8988T (cell line): ENCODE results near the gene RERE.
"Not testable (repeated sequence)": the region's sequence is repeated elsewhere in the genome, so short reads cannot be mapped to it uniquely, and the experiment has no call there.

Experiments
- DNase-seq: peaks from one replicate; pipeline ENCODE4 v3.0.0; 2011

The RERE gene

GRCh38 chr1:8598783-8599182, 218.7 kb downstream of the RERE start:
- no peak for DNase-seq

- DNase-seq: no peak
Observed at GRCh38 chr1:8598060-8598724, 219.2 kb downstream of the RERE start.

- no peak for DNase-seq
Observed at GRCh38 chr1:8597455-8597854, 220.0 kb downstream of the RERE start.

- DNase-seq: no peak
Observed at GRCh38 chr1:8595941-8596340, 221.5 kb downstream of the RERE start.

GRCh38 chr1:8595332-8595731, 222.1 kb downstream of the RERE start:
- no peak for DNase-seq

GRCh38 chr1:8593292-8593691, 224.1 kb downstream of the RERE start:
- DNase-seq: not testable (repeated sequence)

- no peak for DNase-seq
Observed at GRCh38 chr1:8591569-8591968, 225.9 kb downstream of the RERE start.

- DNase-seq: no peak
Observed at GRCh38 chr1:8590721-8591351, 226.6 kb downstream of the RERE start.

GRCh38 chr1:8589571-8589970, 227.9 kb downstream of the RERE start:
- no peak for DNase-seq

GRCh38 chr1:8587784-8588183, 229.7 kb downstream of the RERE start:
- DNase-seq: no peak

GRCh38 chr1:8586438-8586837, 231.0 kb downstream of the RERE start:
- DNase-seq: no peak

GRCh38 chr1:8584316-8584715, 233.1 kb downstream of the RERE start:
- no peak for DNase-seq

GRCh38 chr1:8583031-8583430, 234.4 kb downstream of the RERE start:
- no peak for DNase-seq

- DNase-seq: no peak
Observed at GRCh38 chr1:8580566-8580965, 236.9 kb downstream of the RERE start.

GRCh38 chr1:8578936-8579335, 238.5 kb downstream of the RERE start:
- DNase-seq: no peak

- no peak for DNase-seq
Observed at GRCh38 chr1:8578132-8578877, 239.1 kb downstream of the RERE start.

- no peak for DNase-seq
Observed at GRCh38 chr1:8574985-8575384, 242.5 kb downstream of the RERE start.

- no peak for DNase-seq
Observed at GRCh38 chr1:8572106-8572505, 245.3 kb downstream of the RERE start.

- no peak for DNase-seq
Observed at GRCh38 chr1:8571200-8571984, 246.0 kb downstream of the RERE start.

- DNase-seq: no peak
Observed at GRCh38 chr1:8570465-8570864, 247.0 kb downstream of the RERE start.

GRCh38 chr1:8569242-8569641, 248.2 kb downstream of the RERE start:
- no peak for DNase-seq

GRCh38 chr1:8568837-8569236, 248.6 kb downstream of the RERE start:
- no peak for DNase-seq

- DNase-seq: no peak
Observed at GRCh38 chr1:8567146-8567545, 250.3 kb downstream of the RERE start.
